Endothelial cell of umbilical vein (primary cell): ENCODE results near the gene SECTM1. TPM values are rescaled to one million over a fixed set of nuclear protein-coding genes. Genes with fewer than 3 reads are reported as not detected.
"Not testable (repeated sequence)": the region's sequence is repeated elsewhere in the genome, so short reads cannot be mapped to it uniquely, and the experiment has no call there.

Experiments
- BruUV-seq: library from RNA; stranded (reverse); fragments of 400-500 nt; replicated peaks from 2 replicates; lab custom pipeline; 2021; lab: Mats Ljungman, UMichigan
- CTCF ChIA-PET: fragments of 300-600, 350-600 bp; sonication (Branson Sonifier 250); formaldehyde crosslinking; loops from one replicate; lab custom pipeline; 2021; ENCODE audit warnings: antibody characterized with exemption, inconsistent platforms; lab: Charles Lee
- POLR2A ChIA-PET: fragments of 300-600, 350-600 bp; sonication (Branson Sonifier 250); formaldehyde crosslinking; loops from one replicate; lab custom pipeline; 2021; ENCODE audit warnings: antibody characterized with exemption, inconsistent platforms; lab: Charles Lee
- DNase-seq: peaks from one replicate; pipeline ENCODE4 v3.0.0-alpha.2; 2011; ENCODE audit warnings: low read depth, low spot score
- FAIRE-seq: peaks from 2 replicates; lab custom pipeline; 2011; peaks lifted over from hg19 to GRCh38; lab: Jason Lieb, UNC
- H2AFZ ChIP-seq: 2 replicates; pipeline ENCODE4 v1.6.0; 2012; ENCODE audit warnings: low read depth, low read length, control low read depth, inconsistent platforms
- H3K27ac ChIP-seq: 2 replicates; pipeline ENCODE4 v1.5.1; 2011; ENCODE audit warnings: low read depth, mild to moderate bottlenecking, control low read depth, low read length, moderate library complexity; ENCODE audit not compliant: insufficient read depth
- H3K27me3 ChIP-seq, 2 experiments: 2 replicates each; pipeline versions ENCODE4 v1.6.0 to v1.6.1; 2011; ENCODE audit warnings: low read length in 2 of 2, mixed read lengths in 1 of 2; ENCODE audit not compliant: control insufficient read depth in 2 of 2, insufficient read depth in 2 of 2
- H3K36me3 ChIP-seq, 2 experiments: 2 replicates in 1 of 2; 3 replicates in 1 of 2; pipeline ENCODE4 v1.5.1; 2011; ENCODE audit warnings: low read length in 2 of 2, mild to moderate bottlenecking in 1 of 2, moderate library complexity in 1 of 2; ENCODE audit not compliant: control insufficient read depth in 2 of 2, insufficient read depth in 2 of 2; ENCODE audit errors: extremely low read depth in 1 of 2
- H3K4me1 ChIP-seq: 3 replicates; pipeline ENCODE4 v1.5.1; 2011; ENCODE audit warnings: mild to moderate bottlenecking, low read length; ENCODE audit not compliant: control insufficient read depth, insufficient read depth; ENCODE audit errors: extremely low read depth
- H3K4me2 ChIP-seq: 2 replicates; pipeline ENCODE4 v1.6.1; 2011; ENCODE audit warnings: low read length, control low read depth, mixed read lengths; ENCODE audit not compliant: insufficient read depth
- H3K4me3 ChIP-seq, 3 experiments: fragments of 200-600 bp in 1 of 3; sonication (generic), shearing (Covaris generic) in 1 of 3; replicated peaks in 1 of 3; 2 replicates each; pipeline ENCODE4 v1.5.1; 2011 to 2016; ENCODE audit warnings: control low read depth in 3 of 3, low read length in 3 of 3, mild to moderate bottlenecking in 2 of 3, inconsistent platforms in 1 of 3, low read depth in 1 of 3, moderate library complexity in 1 of 3; ENCODE audit not compliant: insufficient read depth in 1 of 3
- H3K79me2 ChIP-seq: 2 replicates; pipeline ENCODE4 v1.6.0; 2012; ENCODE audit warnings: low read length, inconsistent platforms; ENCODE audit not compliant: control insufficient read depth, insufficient read depth
- H3K9ac ChIP-seq: replicated peaks from 2 replicates; pipeline ENCODE3; 2011; ENCODE audit warnings: low read length, control low read depth; ENCODE audit not compliant: insufficient read depth; ENCODE audit errors: extremely low read depth
- H3K9me1 ChIP-seq: replicated peaks from 3 replicates; pipeline ENCODE4 v1.6.0; 2011; ENCODE audit warnings: mild to moderate bottlenecking, low read length; ENCODE audit not compliant: control insufficient read depth, insufficient read depth; ENCODE audit errors: extremely low read depth
- H3K9me3 ChIP-seq: replicated peaks from 2 replicates; pipeline ENCODE4 v1.5.1; 2012; ENCODE audit warnings: low read length, inconsistent platforms; ENCODE audit not compliant: control insufficient read depth, insufficient read depth
- H4K20me1 ChIP-seq: replicated peaks from 2 replicates; pipeline ENCODE3; 2011; ENCODE audit warnings: mild to moderate bottlenecking, low read length; ENCODE audit not compliant: control insufficient read depth, insufficient read depth; ENCODE audit errors: extremely low read depth
- EZH2 ChIP-seq: IDR thresholded peaks from 2 replicates; pipeline ENCODE4 v1.6.1; 2012; ENCODE audit warnings: borderline replicate concordance, low read depth, mild to moderate bottlenecking, moderate library complexity, low read length, inconsistent platforms; ENCODE audit not compliant: severe bottlenecking
- FOS ChIP-seq: IDR thresholded peaks from 2 replicates; pipeline ENCODE4 v1.6.1; 2011; ENCODE audit warnings: mild to moderate bottlenecking, low read length, moderate library complexity, borderline replicate concordance; ENCODE audit not compliant: insufficient read depth
- GATA2 ChIP-seq: IDR thresholded peaks from 2 replicates; pipeline ENCODE4 v1.7.0; 2011; ENCODE audit warnings: low read depth, mild to moderate bottlenecking, moderate library complexity, mixed read lengths, low read length; ENCODE audit not compliant: insufficient read length, insufficient read depth
- JUN ChIP-seq: IDR thresholded peaks from 2 replicates; pipeline ENCODE4 v1.6.1; 2011; ENCODE audit warnings: borderline replicate concordance, low read depth; ENCODE audit not compliant: insufficient read length, insufficient read depth
- MYC ChIP-seq: IDR thresholded peaks from one replicate; pipeline ENCODE4 v1.6.1; 2011; ENCODE audit warnings: mild to moderate bottlenecking, low read depth, low read length
- POLR2A ChIP-seq: IDR thresholded peaks from 2 replicates; pipeline ENCODE4 v1.6.1; 2012; ENCODE audit warnings: low read depth, mild to moderate bottlenecking, control low read depth, low read length
- POLR2AphosphoS5 ChIP-seq: IDR thresholded peaks from 2 replicates; pipeline ENCODE4 v1.6.1; 2012; ENCODE audit warnings: low read depth, mild to moderate bottlenecking, control low read depth, low read length, moderate library complexity; ENCODE audit not compliant: insufficient read depth
- dilution Hi-C: fragments of 300-500 bp; cut with MboI; formaldehyde crosslinking; loops from one replicate; pipeline ENCODE4 v1.15.0; 2019; ENCODE audit warnings: low sequenced_read_pairs; ENCODE audit not compliant: extremely low pct_ligation_motif_present
- intact Hi-C: fragments of 100-400 bp; cut with micrococcal nuclease; formaldehyde crosslinking; loops from one replicate; pipeline ENCODE4 v1.10.0; 2022
- polyA plus RNA-seq, 4 experiments: library from polyadenylated mRNA; depleted of rRNA in 3 of 4; stranded (reverse) in 3 of 4; unstranded in 1 of 4; fragments of >200 nt; gene quantifications; 2 replicates each; pipeline versions ENCODE4 v1.2.1 to v1.2.3, GENCODE V29; 2011 to 2012; ENCODE audit warnings: missing spikeins in 1 of 4
- total RNA-seq: library from RNA; stranded (reverse); gene quantifications from 2 replicates; pipeline ENCODE4 v1.2.3, GENCODE V29; 2021
- TF ChIP-seq, protein P1 (sequence below): IDR thresholded peaks from 2 replicates; pipeline ENCODE4 v1.6.1; 2011; ENCODE audit not compliant: insufficient read depth, insufficient read length
- TF ChIP-seq, protein P2 (sequence below), 2 donors: IDR thresholded peaks; 1 replicate in 1 of 2; 2 replicates in 1 of 2; pipeline ENCODE4 v1.5.1; 2011; ENCODE audit warnings: low read length in 2 of 2, mild to moderate bottlenecking in 2 of 2, moderate library complexity in 2 of 2, control low read depth in 1 of 2, inconsistent platforms in 1 of 2, low read depth in 1 of 2; ENCODE audit not compliant: insufficient read depth in 1 of 2; ENCODE audit errors: extremely low read depth in 1 of 2

The SECTM1 gene
- total and polyA plus RNA-seq, 2 donors (not counting 3 experiments of a cell fraction or from before 2014, with no cell fraction given): 1.9 to 2.3 TPM

DNA sequence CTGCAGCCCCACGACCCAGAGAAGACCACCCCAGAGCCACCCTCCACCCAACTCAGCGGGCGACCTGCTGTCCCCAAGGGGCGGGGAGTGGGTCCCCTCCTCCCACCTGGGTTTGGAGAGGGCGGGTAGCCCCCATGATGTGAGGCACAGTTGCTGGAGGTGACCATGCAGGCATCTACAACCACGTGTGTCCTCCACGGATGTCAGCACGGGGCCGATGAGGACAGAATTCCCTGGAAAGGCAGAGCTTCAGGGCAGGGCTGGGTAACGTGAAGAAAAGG lies 45.1 kb upstream of the SECTM1 start:
- no peaks in the 10 kb centered on the region for H3K9me3 ChIP-seq
- no peak overlapping the region for H3K27ac ChIP-seq
- FAIRE-seq (no peak), DNase-seq (no peak)
- H3K4me1 ChIP-seq: no peaks in the 10 kb centered on the region
- CTCF ChIA-PET: no interaction called here
- no TSS peak for BruUV-seq
- no peaks in the 10 kb centered on the region for H3K9me1 ChIP-seq
- H3K27me3 ChIP-seq: peaks cover 3 to 6% of the 10 kb centered on the region in 2 experiments
- no peaks in the 10 kb centered on the region for H3K36me3 ChIP-seq
- no peaks in the 10 kb centered on the region for H3K79me2 ChIP-seq
- no peak overlapping the region for H3K4me2 ChIP-seq
- H3K4me3 ChIP-seq: no peak overlapping the region
- no peak overlapping the region for H2AFZ ChIP-seq
- dilution Hi-C loops (no loop called here), intact Hi-C loops (no loop called here)
- no peak for TF ChIP-seq EZH2
- TF ChIP-seq POLR2A: no peak
- no peak overlapping the region for H3K9ac ChIP-seq
- POLR2A ChIA-PET: no interaction called here
- H4K20me1 ChIP-seq: no peaks in the 10 kb centered on the region

DNA sequence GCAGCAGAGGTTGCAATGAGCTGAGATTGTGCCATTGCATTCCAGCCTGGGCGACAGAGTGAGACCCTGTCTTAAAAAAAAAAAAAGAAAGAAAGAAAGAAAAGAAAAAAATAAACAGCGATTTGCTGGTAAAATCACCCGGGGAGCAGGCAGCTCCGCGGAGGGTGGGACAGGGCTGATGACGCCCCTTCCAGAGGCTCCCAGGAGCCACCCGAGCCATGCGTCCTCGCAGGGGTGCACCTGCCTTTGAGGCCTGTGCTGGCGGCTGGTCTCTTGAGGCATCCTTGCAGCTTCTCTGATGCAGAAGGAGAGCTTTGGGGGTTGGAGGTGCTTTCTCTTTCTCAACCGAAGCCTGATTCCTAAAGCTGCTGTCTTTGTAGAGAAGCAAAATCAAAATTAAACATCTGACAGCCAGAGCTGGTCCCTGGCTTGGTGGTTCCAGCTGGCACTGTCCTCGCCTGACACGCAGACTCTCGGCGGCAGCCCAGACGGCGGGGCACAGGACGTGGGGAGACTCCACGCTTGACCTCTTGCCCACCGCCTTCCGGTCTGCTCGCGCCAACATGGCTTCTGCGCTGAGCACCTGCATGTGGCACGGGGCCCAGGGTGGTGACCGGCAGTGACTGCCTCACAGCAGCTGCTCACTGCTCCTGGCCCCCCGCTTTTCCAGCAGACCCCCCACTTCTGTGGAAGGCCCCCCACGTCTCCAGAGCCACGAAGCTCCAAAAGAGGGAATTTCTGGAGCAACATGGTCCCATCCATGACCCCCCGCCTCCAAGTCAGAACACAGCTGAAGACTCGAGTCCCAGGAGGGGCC lies 44.6 kb upstream of the SECTM1 start:
- intact Hi-C loops: no loop called here

DNA sequence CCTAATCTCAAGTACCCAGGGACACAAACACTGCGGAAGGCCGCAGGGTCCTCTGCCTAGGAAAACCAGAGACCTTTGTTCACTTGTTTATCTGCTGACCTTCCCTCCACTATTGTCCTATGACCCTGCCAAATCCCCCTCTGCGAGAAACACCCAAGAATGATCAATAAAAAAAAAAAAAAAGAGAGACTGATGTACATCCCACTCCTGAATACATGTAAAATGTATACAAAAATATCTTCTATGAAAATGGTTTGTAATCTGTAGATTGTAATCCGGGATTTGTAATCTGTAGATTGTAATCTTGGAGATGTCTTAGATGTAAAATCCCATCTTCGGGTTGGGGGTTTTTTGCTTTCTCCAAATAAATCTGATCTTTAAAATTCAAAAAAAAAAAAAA lies 43.7 kb upstream of the SECTM1 start:
- POLR2A ChIA-PET, H3K27ac ChIP-seq, DNase-seq, H3K9ac ChIP-seq, intact Hi-C loops, H3K9me1 ChIP-seq, H3K4me1 ChIP-seq, H3K4me2 ChIP-seq, H4K20me1 ChIP-seq, H3K36me3 ChIP-seq, FAIRE-seq, H3K79me2 ChIP-seq, dilution Hi-C loops, BruUV-seq, H3K4me3 ChIP-seq, H3K9me3 ChIP-seq, H2AFZ ChIP-seq: not testable (repeated sequence)
- H3K27me3 ChIP-seq: peaks cover 10 to 13% of the 10 kb centered on the region in 2 experiments
- CTCF ChIA-PET: interaction anchor here (1.0 kb wide), 1 partner anchor 15 kb away, joined by 3 read pairs; no protein-coding TSS in a partner anchor

More for the DNA sequence above, 44.6 kb upstream of the SECTM1 start:
- peaks cover 3 to 9% of the 10 kb centered on the region in 2 experiments for H3K27me3 ChIP-seq
- no peaks in the 10 kb centered on the region for H3K4me1 ChIP-seq
- CTCF ChIA-PET: interaction anchor here (1.0 kb wide), 1 partner anchor 16 kb away, joined by 3 read pairs; no protein-coding TSS in a partner anchor
- dilution Hi-C loops: no loop called here
- no peak overlapping the region for H3K4me2 ChIP-seq
- no peak overlapping the region for H3K9ac ChIP-seq
- no peak for FAIRE-seq
- no peak overlapping the region for H2AFZ ChIP-seq
- no TSS peak for BruUV-seq
- no peaks in the 10 kb centered on the region for H3K36me3 ChIP-seq
- no peaks in the 10 kb centered on the region for H3K9me1 ChIP-seq
- H3K79me2 ChIP-seq: no peaks in the 10 kb centered on the region
- no peak for DNase-seq
- no peaks in the 10 kb centered on the region for H4K20me1 ChIP-seq
- no peak overlapping the region for H3K27ac ChIP-seq
- TF ChIP-seq JUN: no peak
- TF ChIP-seq, protein P1, sequence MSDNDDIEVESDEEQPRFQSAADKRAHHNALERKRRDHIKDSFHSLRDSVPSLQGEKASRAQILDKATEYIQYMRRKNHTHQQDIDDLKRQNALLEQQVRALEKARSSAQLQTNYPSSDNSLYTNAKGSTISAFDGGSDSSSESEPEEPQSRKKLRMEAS: no peak
- TF ChIP-seq, protein P2, sequence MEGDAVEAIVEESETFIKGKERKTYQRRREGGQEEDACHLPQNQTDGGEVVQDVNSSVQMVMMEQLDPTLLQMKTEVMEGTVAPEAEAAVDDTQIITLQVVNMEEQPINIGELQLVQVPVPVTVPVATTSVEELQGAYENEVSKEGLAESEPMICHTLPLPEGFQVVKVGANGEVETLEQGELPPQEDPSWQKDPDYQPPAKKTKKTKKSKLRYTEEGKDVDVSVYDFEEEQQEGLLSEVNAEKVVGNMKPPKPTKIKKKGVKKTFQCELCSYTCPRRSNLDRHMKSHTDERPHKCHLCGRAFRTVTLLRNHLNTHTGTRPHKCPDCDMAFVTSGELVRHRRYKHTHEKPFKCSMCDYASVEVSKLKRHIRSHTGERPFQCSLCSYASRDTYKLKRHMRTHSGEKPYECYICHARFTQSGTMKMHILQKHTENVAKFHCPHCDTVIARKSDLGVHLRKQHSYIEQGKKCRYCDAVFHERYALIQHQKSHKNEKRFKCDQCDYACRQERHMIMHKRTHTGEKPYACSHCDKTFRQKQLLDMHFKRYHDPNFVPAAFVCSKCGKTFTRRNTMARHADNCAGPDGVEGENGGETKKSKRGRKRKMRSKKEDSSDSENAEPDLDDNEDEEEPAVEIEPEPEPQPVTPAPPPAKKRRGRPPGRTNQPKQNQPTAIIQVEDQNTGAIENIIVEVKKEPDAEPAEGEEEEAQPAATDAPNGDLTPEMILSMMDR (IDR thresholded peaks at IDR 0.05; ENCODE audit: extremely low read depth in 1 of 2, insufficient read depth in 1 of 2, low read depth in 1 of 2, low read length in 2 of 2): no peak
- TF ChIP-seq POLR2AphosphoS5: no peak
- no peak for TF ChIP-seq EZH2
- TF ChIP-seq GATA2: no peak
- TF ChIP-seq FOS: no peak
- TF ChIP-seq POLR2A: no peak
- TF ChIP-seq MYC: no peak
- no peak overlapping the region for H3K4me3 ChIP-seq
- H3K9me3 ChIP-seq: no peaks in the 10 kb centered on the region
- POLR2A ChIA-PET: no interaction called here
